GM21576 (cell line): ENCODE results near the gene RXYLT1.
"Not testable (repeated sequence)": the region's sequence is repeated elsewhere in the genome, so short reads cannot be mapped to it uniquely, and the experiment has no call there.

Experiments
- ATAC-seq: cut with Tn5 transposase; IDR thresholded peaks from one replicate; pipeline ENCODE4 v1.9.1; 2021; ENCODE audit warnings: mild to moderate bottlenecking, moderate library complexity; ENCODE audit not compliant: unreplicated experiment

Gene RXYLT1

GRCh38 chr12:63779498-63780481, at the start of gene RXYLT1:
RXYLT1 (plus strand) TSS chr12:63779909; CDS start chr12:63779961, 52 bp downstream.
- ATAC-seq: peak; percentile 92

GRCh38 chr12:63732779-63733178, 46.9 kb upstream of the RXYLT1 start:
- ATAC-seq: not testable (repeated sequence)

- not testable (repeated sequence) for ATAC-seq
Observed at GRCh38 chr12:63733585-63733984, 46.1 kb upstream of the RXYLT1 start.

- ATAC-seq: not testable (repeated sequence)
Observed at GRCh38 chr12:63740551-63740950, 39.2 kb upstream of the RXYLT1 start.

- not testable (repeated sequence) for ATAC-seq
Observed at GRCh38 chr12:63741431-63741830, 38.3 kb upstream of the RXYLT1 start.

GRCh38 chr12:63744110-63744509, 35.6 kb upstream of the RXYLT1 start:
- not testable (repeated sequence) for ATAC-seq

GRCh38 chr12:63746470-63746869, 33.2 kb upstream of the RXYLT1 start:
- not testable (repeated sequence) for ATAC-seq

- not testable (repeated sequence) for ATAC-seq
Observed at GRCh38 chr12:63747136-63747535, 32.6 kb upstream of the RXYLT1 start.

GRCh38 chr12:63747553-63747952, 32.2 kb upstream of the RXYLT1 start:
- no peak for ATAC-seq

GRCh38 chr12:63752283-63752682, 27.4 kb upstream of the RXYLT1 start:
- no peak for ATAC-seq

GRCh38 chr12:63752841-63753240, 26.9 kb upstream of the RXYLT1 start:
- ATAC-seq: no peak

- ATAC-seq: no peak
Observed at GRCh38 chr12:63753743-63754142, 26.0 kb upstream of the RXYLT1 start.

- ATAC-seq: no peak
Observed at GRCh38 chr12:63764481-63764880, 15.2 kb upstream of the RXYLT1 start.

GRCh38 chr12:63766498-63766897, 13.2 kb upstream of the RXYLT1 start:
- ATAC-seq: no peak

- ATAC-seq: no peak
Observed at GRCh38 chr12:63770375-63770774, 9.3 kb upstream of the RXYLT1 start.

- ATAC-seq: no peak
Observed at GRCh38 chr12:63777340-63777739, 2.4 kb upstream of the RXYLT1 start.

GRCh38 chr12:63782466-63782865, 2.8 kb downstream of the RXYLT1 start:
- no peak for ATAC-seq

GRCh38 chr12:63787306-63787705, 7.6 kb downstream of the RXYLT1 start:
- no peak for ATAC-seq

GRCh38 chr12:63790608-63790945, 10.9 kb downstream of the RXYLT1 start:
- no peak for ATAC-seq

GRCh38 chr12:63792338-63792737, 12.6 kb downstream of the RXYLT1 start:
- ATAC-seq: no peak

- no peak for ATAC-seq
Observed at GRCh38 chr12:63795032-63795687, 15.5 kb downstream of the RXYLT1 start.

- ATAC-seq: no peak
Observed at GRCh38 chr12:63795944-63796343, 16.2 kb downstream of the RXYLT1 start.
